Sigmoid colon (tissue), 7 donors: ENCODE data around the gene UNKL. TPM values are rescaled to one million over a fixed set of nuclear protein-coding genes. Genes with fewer than 3 reads are reported as not detected.

Source experiments
- DNase-seq: peaks from one replicate; pipeline ENCODE4 v3.0.0-alpha.2; 2019
- H3K27ac ChIP-seq, 4 donors: fragments of 200-600 bp; sonication (generic); one replicate each; pipeline ENCODE4 v1.5.1; 2016 to 2019; ENCODE audit warnings: mild to moderate bottlenecking in 1 of 4
- H3K27me3 ChIP-seq, 3 donors: fragments of 200-600 bp; sonication (generic); one replicate each; pipeline ENCODE4 v1.5.1; 2019; ENCODE audit warnings: mild to moderate bottlenecking in 1 of 3
- H3K36me3 ChIP-seq, 4 donors: fragments of 200-600 bp; sonication (generic); one replicate each; pipeline ENCODE4 v1.5.1; 2016 to 2019
- H3K4me1 ChIP-seq, 4 donors: fragments of 200-600 bp; sonication (generic); one replicate each; pipeline ENCODE4 v1.5.1; 2017 to 2019
- H3K4me3 ChIP-seq, 4 donors: fragments of 200-600 bp; sonication (generic); one replicate each; pipeline ENCODE4 v1.5.1; 2017 to 2019; ENCODE audit warnings: mild to moderate bottlenecking in 2 of 4, moderate library complexity in 1 of 4
- H3K9me3 ChIP-seq, 4 donors: fragments of 200-600 bp in 3 of 4; sonication (generic) in 3 of 4; one replicate each; pipeline versions ENCODE4 v1.5.1 to v1.6.1; 2013 to 2019
- EP300 ChIP-seq, 4 donors: sonication (generic); formaldehyde crosslinking; IDR thresholded peaks; one replicate each; pipeline ENCODE4 v1.6.1; 2017; ENCODE audit warnings: antibody characterized with exemption in 4 of 4
- POLR2A ChIP-seq, 2 donors: fragments of 450-650 bp; IDR thresholded peaks; one replicate each; pipeline ENCODE4 v1.6.1; 2016; ENCODE audit warnings: antibody characterized with exemption in 2 of 2, mild to moderate bottlenecking in 2 of 2, moderate library complexity in 2 of 2
- POLR2AphosphoS5 ChIP-seq, 4 donors: sonication (generic); formaldehyde crosslinking; IDR thresholded peaks; one replicate each; pipeline ENCODE4 v1.6.1; 2017; ENCODE audit warnings: antibody characterized with exemption in 4 of 4
- WGBS, 2 donors: extraction: QIAGEN DNeasy Blood & Tissue Kit; methylation state at CpG; one replicate each; pipeline ENCODE4 v1.1.7; 2013; 5-methylcytosine and 5-hydroxymethylcytosine counted together
- intact Hi-C: fragments of 100-400 bp; cut with DNase I; formaldehyde crosslinking; loops from one replicate; pipeline ENCODE4 v1.15.1; 2023
- polyA plus RNA-seq, 3 donors: library from polyadenylated mRNA; stranded (reverse); fragments of 200-250 nt; gene quantifications; one replicate each; pipeline ENCODE4 v1.2.3, GENCODE V29; 2013
- total RNA-seq, 4 donors: library from RNA; depleted of rRNA; stranded (reverse); fragments of >200 nt; gene quantifications; one replicate each; pipeline ENCODE4 v1.1.0, GENCODE V29; 2016
- TF ChIP-seq, protein P1 (sequence below), 4 experiments: fragments of 450-650 bp in 3 of 4; fragments of 200-600 bp in 1 of 4; IDR thresholded peaks; one replicate each; pipeline ENCODE4 v1.5.1; 2016 to 2019; ENCODE audit warnings: antibody characterized with exemption in 4 of 4, mild to moderate bottlenecking in 3 of 4, moderate library complexity in 2 of 4
- donor health status: healthy with polysubstance abuse.
- donor health status: Bipolar disorder and iron deficiency.
- donor health status: healthy.

Gene UNKL
- total and polyA plus RNA-seq, 7 donors = 2.1 to 29.1 (median 19.6) TPM

DNA sequence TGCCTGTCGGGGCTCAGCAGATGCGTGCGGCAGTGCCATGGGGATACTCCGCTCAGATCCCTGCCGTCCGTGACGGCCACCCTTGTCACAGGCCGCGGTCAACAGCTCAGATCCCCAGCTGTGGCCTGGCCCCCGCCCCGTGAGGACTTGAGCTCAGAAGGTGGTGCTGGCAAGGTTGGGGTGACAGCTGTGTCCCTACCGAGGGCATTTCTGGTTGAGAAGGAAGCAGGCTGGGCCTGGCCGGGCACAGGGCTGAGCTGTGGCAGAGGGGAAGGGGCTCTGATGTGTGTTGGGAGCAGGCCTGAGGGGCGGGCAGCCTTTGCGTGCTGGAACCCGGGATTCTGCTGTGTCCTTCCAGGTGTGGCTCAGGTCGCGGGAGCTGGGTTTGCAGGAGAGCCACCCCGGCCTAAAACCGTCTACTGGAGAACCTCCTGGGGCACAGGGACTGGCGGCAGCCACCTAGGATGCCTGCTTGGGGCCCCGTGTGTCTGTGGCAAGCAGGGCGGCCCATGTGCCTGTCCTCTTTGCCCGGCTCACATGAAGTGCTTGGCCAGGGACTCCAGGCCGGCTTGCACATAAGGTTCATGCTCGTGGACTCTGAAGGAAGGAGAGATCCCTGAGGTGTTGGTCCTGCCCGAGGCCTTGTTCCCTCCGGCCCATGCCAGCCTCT is 100.0 kb downstream of the UNKL start:
- intact Hi-C loops = loop anchor here (5.0 kb wide), 1 partner anchor 38 kb away; the partner anchor contains the start of genes GNPTG and TSR3

DNA sequence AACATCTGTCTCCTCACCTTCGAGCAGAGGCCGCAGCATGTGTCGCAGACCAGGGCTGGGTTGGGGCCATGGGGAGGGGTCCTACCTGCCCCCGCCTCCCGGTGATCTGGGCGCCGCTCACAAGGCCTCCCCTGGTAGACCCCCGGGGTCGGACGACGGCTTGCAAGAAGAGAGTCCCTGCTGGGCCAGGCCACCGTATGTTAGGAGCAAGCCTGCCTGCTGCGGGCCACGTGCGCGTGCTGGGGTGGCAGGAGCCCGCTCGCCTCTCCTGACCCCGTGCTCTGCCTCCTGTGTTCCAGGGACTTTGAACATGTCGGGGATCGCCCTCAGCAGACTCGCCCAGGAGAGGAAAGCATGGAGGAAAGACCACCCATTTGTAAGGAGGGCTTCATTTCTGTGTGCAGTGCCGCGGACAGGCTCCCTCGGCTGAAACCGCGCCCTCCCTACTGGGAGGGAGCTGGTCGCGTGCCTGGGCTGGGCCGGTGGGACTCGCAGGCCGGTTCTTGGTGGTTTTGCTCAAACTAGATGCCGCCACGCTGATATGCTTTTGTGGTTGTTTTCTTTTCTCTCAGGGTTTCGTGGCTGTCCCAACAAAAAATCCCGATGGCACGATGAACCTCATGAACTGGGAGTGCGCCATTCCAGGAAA is 100.7 kb downstream of the UNKL start:
- 90% methylated on average over 38 of the region's 38 CpGs for WGBS, 2 donors
- no peak overlapping the region for H3K4me3 ChIP-seq
- no peaks in the 10 kb centered on the region for H3K9me3 ChIP-seq
- peaks cover 37 to 62% (median 50%) of the 10 kb centered on the region in 4 donors for H3K36me3 ChIP-seq
- TF ChIP-seq EP300 (IDR thresholded peaks at IDR 0.05) (no peak), POLR2AphosphoS5 (IDR thresholded peaks at IDR 0.05) (no peak), POLR2A (IDR thresholded peaks at IDR 0.05) (no peak)
- TF ChIP-seq, protein P1, sequence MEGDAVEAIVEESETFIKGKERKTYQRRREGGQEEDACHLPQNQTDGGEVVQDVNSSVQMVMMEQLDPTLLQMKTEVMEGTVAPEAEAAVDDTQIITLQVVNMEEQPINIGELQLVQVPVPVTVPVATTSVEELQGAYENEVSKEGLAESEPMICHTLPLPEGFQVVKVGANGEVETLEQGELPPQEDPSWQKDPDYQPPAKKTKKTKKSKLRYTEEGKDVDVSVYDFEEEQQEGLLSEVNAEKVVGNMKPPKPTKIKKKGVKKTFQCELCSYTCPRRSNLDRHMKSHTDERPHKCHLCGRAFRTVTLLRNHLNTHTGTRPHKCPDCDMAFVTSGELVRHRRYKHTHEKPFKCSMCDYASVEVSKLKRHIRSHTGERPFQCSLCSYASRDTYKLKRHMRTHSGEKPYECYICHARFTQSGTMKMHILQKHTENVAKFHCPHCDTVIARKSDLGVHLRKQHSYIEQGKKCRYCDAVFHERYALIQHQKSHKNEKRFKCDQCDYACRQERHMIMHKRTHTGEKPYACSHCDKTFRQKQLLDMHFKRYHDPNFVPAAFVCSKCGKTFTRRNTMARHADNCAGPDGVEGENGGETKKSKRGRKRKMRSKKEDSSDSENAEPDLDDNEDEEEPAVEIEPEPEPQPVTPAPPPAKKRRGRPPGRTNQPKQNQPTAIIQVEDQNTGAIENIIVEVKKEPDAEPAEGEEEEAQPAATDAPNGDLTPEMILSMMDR (IDR thresholded peaks at IDR 0.05) = no peak
- H3K4me1 ChIP-seq = peaks cover 0 to 50% (median 44%) of the 10 kb centered on the region in 4 donors
- DNase-seq = no peak
- H3K27me3 ChIP-seq = no peaks in the 10 kb centered on the region
- intact Hi-C loops = loop anchor here (5.0 kb wide), 1 partner anchor 38 kb away; the partner anchor contains the start of genes GNPTG and TSR3
- H3K27ac ChIP-seq = no peak overlapping the region

More for the DNA sequence above, 100.0 kb downstream of the UNKL start:
- H3K9me3 ChIP-seq = no peaks in the 10 kb centered on the region
- no peak for DNase-seq
- H3K27me3 ChIP-seq = no peaks in the 10 kb centered on the region
- no peak for TF ChIP-seq POLR2AphosphoS5 (IDR thresholded peaks at IDR 0.05)
- TF ChIP-seq, protein P1 (IDR thresholded peaks at IDR 0.05) = no peak
- TF ChIP-seq EP300 (IDR thresholded peaks at IDR 0.05) = no peak
- no peak for TF ChIP-seq POLR2A (IDR thresholded peaks at IDR 0.05)
- peaks cover 44 to 69% (median 57%) of the 10 kb centered on the region in 4 donors for H3K36me3 ChIP-seq
- peaks cover 0 to 50% (median 44%) of the 10 kb centered on the region in 4 donors for H3K4me1 ChIP-seq
- WGBS, 2 donors = 89 to 92% methylated on average over 28 of the region's 28 CpGs
- no peak overlapping the region for H3K4me3 ChIP-seq
- no peak overlapping the region for H3K27ac ChIP-seq

Other genes starting within 250 kb of the UNKL start
- 1 to 10 TPM in 1 of 4 donors, not detected in 3; 1.4 TPM for gene TPSG1, start 189.4 kb downstream of the UNKL start, total RNA-seq
- gene TPSG1, start 189.4 kb downstream of the UNKL start, polyA plus RNA-seq = 10 to 100 TPM; 21.5 to 73.9 (median 59.9) TPM
- gene TPSB2, start 184.5 kb downstream of the UNKL start, total RNA-seq = 100 to 1,000 TPM in 1 of 4 donors, 10 to 100 TPM in 3; 12.2 to 182 (median 17.6) TPM
- gene TPSB2, start 184.5 kb downstream of the UNKL start, polyA plus RNA-seq = 10 to 100 TPM in 2 of 3 donors, 1 to 10 TPM in 1; 7.9 to 27.6 (median 11.0) TPM
- gene TPSAB1, start 174.0 kb downstream of the UNKL start, total RNA-seq = 100 to 1,000 TPM in 1 of 4 donors, 10 to 100 TPM in 3; 10.2 to 118 (median 17.3) TPM
- gene TPSAB1, start 174.0 kb downstream of the UNKL start, polyA plus RNA-seq = 10 to 100 TPM in 1 of 3 donors, 1 to 10 TPM in 2; 5.1 to 25.2 (median 8.9) TPM
- 1 to 10 TPM in 1 of 4 donors, not detected in 3; 5.3 TPM for gene TPSD1, start 158.6 kb downstream of the UNKL start, total RNA-seq
- gene TPSD1, start 158.6 kb downstream of the UNKL start, polyA plus RNA-seq = 1 to 10 TPM in 1 of 3 donors, under 1 TPM in 1, not detected in 1; 0.71 to 1.2 TPM
- 10 to 100 TPM; 44.0 to 95.3 (median 61.5) TPM for gene UBE2I, start 105.1 kb downstream of the UNKL start, total RNA-seq
- gene UBE2I, start 105.1 kb downstream of the UNKL start, polyA plus RNA-seq = 10 to 100 TPM; 38.4 to 85.1 (median 45.3) TPM
- gene BAIAP3, start 81.1 kb downstream of the UNKL start, total RNA-seq = 1 to 10 TPM in 3 of 4 donors, not detected in 1; 1.1 to 1.8 (median 1.6) TPM
- 1 to 10 TPM in 2 of 3 donors, under 1 TPM in 1; 0.60 to 5.5 (median 1.8) TPM for gene BAIAP3, start 81.1 kb downstream of the UNKL start, polyA plus RNA-seq
- gene TSR3, start 62.8 kb downstream of the UNKL start, total RNA-seq = 100 to 1,000 TPM in 2 of 4 donors, 10 to 100 TPM in 2; 83.4 to 107 (median 98.3) TPM
- 10 to 100 TPM; 59.0 to 69.1 (median 66.9) TPM for gene TSR3, start 62.8 kb downstream of the UNKL start, polyA plus RNA-seq
- 10 to 100 TPM; 42.1 to 60.1 (median 43.7) TPM for gene GNPTG, start 62.8 kb downstream of the UNKL start, total RNA-seq
- 10 to 100 TPM; 28.0 to 46.0 (median 30.6) TPM for gene GNPTG, start 62.8 kb downstream of the UNKL start, polyA plus RNA-seq
- gene UQCC4, start 6.0 kb upstream of the UNKL start, total RNA-seq = 10 to 100 TPM in 3 of 4 donors, 1 to 10 TPM in 1; 8.3 to 17.4 (median 15.6) TPM
- gene UQCC4, start 6.0 kb upstream of the UNKL start, polyA plus RNA-seq = 10 to 100 TPM; 25.8 to 32.6 (median 27.0) TPM
- gene PERCC1, start 16.4 kb upstream of the UNKL start, total RNA-seq = not detected
- gene PERCC1, start 16.4 kb upstream of the UNKL start, polyA plus RNA-seq = under 1 TPM in 1 of 3 donors, not detected in 2; 0.07 TPM
- under 1 TPM in 1 of 4 donors, not detected in 3; 0.55 TPM for gene CCDC154, start 29.9 kb upstream of the UNKL start, total RNA-seq
- gene CCDC154, start 29.9 kb upstream of the UNKL start, polyA plus RNA-seq = 1 to 10 TPM in 1 of 3 donors, not detected in 2; 1.4 TPM
- gene CLCN7, start 60.3 kb upstream of the UNKL start, total RNA-seq = 10 to 100 TPM; 31.0 to 78.7 (median 42.2) TPM
- 10 to 100 TPM in 1 of 3 donors, 1 to 10 TPM in 2; 4.2 to 55.4 (median 5.5) TPM for gene CLCN7, start 60.3 kb upstream of the UNKL start, polyA plus RNA-seq
- not detected for gene PTX4, start 74.2 kb upstream of the UNKL start, total RNA-seq
- not detected for gene PTX4, start 74.2 kb upstream of the UNKL start, polyA plus RNA-seq
- 10 to 100 TPM; 12.5 to 31.3 (median 18.1) TPM for gene TELO2, start 78.7 kb upstream of the UNKL start, total RNA-seq
- gene TELO2, start 78.7 kb upstream of the UNKL start, polyA plus RNA-seq = 10 to 100 TPM; 10.4 to 60.3 (median 12.0) TPM
- 10 to 100 TPM; 38.0 to 46.0 (median 42.3) TPM for gene TMEM204, start 119.0 kb upstream of the UNKL start, total RNA-seq
- 10 to 100 TPM in 2 of 3 donors, 1 to 10 TPM in 1; 2.5 to 16.2 (median 15.7) TPM for gene TMEM204, start 119.0 kb upstream of the UNKL start, polyA plus RNA-seq
- 10 to 100 TPM in 3 of 4 donors, 1 to 10 TPM in 1; 9.2 to 36.8 (median 16.8) TPM for gene IFT140, start 197.4 kb upstream of the UNKL start, total RNA-seq
- gene IFT140, start 197.4 kb upstream of the UNKL start, polyA plus RNA-seq = 10 to 100 TPM in 1 of 3 donors, 1 to 10 TPM in 2; 3.7 to 10.2 (median 4.8) TPM
- gene CRAMP1, start 197.7 kb upstream of the UNKL start, total RNA-seq = 10 to 100 TPM in 1 of 4 donors, 1 to 10 TPM in 3; 6.4 to 24.6 (median 8.0) TPM
- 10 to 100 TPM in 1 of 3 donors, 1 to 10 TPM in 2; 2.4 to 13.5 (median 2.5) TPM for gene CRAMP1, start 197.7 kb upstream of the UNKL start, polyA plus RNA-seq